GM11168 (cell line): Measurements from ENCODE around the gene CCDC61.

Experiments used
- in situ Hi-C: fragments of 300-500 bp; cut with MboI; formaldehyde crosslinking; loops from one replicate; pipeline ENCODE4 v1.12.0; 2022; ENCODE audit warnings: low sequenced_read_pairs; ENCODE audit not compliant: unreplicated experiment

The CCDC61 gene

DNA sequence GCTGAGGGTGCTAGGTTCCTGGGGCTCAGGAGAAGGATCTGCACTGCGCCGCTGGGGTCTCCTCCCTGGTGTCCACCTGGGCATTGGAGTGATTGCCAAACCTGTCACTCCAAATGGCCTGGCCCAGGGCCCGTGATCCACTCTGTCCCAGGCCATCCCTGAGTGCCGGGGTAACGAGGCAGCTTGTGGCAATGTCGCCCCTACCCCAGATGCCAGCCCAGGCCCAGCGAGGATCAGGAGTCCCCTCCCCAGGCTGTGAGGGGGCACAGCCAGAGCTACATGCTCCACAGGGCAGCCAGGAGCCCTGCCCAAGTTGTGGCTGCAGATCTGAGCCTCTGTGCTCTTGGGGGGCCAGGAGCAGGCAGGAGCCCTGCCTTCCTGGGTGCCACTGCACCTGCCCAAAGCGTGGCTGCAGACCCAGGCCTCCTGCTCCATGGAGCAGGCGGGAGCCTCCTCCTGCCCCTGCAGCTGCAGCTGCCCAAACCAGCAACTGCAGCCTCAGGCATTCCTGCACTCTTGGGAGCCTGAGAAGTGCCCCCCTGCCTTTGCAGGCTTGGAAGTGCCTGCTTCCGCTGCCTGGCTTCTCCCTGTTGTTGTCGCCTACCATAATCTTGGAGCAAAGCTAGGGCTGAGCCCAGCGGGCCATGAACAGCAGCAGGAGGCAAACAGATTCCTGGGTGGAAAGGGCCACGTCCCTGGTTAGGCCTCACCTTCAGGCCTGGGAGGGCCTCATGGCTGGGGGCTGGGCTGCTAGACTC, 40.9 kb downstream of the CCDC61 start:
- in situ Hi-C loops: no loop called here

DNA sequence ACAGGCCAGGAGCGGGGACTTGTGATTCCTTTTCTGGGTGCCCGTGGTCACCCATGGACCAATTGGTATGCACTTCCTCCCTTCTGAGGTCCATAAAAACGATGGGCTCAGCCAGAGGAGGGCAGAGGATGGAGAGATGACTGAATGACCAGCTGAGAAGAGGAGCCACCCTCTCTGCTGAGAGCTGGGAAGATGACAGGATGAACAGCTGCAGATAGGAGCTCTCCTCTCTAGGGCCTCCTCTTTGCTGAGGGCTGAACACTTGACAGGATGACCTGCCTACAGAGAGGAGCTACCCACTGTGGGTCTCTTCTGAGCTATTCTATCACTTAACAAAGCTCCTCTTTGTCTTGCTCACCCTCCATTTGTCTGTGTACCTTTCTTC, 41.5 kb downstream of the CCDC61 start:
- in situ Hi-C loops: no loop called here

DNA sequence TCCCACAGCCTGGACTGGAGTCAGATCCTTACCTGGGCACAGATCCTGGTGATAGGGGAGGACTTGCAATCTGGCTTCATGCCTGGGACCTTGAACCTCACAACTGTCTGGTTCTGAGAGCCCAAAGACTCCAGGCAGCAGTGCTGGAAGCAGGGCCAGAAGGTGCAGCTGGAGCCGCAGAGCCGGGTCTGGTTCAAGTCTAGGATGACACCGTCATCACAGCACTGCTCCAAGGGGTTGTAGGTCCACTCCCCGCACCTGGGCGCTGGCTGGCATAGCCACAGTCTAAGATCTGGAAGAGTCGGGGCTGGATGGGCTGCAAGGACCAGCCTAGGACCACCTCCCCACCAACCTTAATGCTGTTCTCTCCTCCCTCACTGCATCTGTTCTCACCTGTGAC, 44.9 kb downstream of the CCDC61 start:
- in situ Hi-C loops: no loop called here

DNA sequence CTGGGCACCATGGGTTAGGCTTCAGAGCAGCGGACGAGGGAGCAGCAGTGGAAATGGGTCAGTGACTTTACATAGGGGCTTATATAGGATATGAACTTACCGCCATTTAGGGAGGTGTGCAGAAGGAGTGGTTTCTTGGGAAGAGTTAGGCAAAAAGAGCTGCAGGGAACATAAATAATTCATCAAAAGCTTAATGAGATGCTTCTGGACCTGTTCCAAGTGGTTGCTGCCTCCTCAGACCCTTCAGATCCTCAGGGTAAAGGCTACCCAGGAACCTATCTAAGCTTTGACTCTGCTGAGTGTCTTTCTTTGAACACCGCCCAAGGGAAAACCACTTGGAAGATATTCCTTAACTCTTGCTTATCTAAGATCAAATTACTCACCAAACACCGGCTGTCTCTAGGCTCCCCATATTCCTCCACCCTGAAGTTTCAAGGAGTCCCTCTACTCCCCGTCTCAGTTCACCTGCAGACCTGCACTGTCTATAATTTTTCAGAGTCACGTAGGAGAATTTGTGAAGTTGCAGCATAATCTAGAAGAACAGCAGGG, 45.8 kb downstream of the CCDC61 start, which contains the start of gene IGFL4:
Gene IGFL4 (minus strand): TSS at position 51 of the 549 bp plus-strand sequence. CDS start 40 bp downstream, at position 11.
- in situ Hi-C loops: no loop called here

DNA sequence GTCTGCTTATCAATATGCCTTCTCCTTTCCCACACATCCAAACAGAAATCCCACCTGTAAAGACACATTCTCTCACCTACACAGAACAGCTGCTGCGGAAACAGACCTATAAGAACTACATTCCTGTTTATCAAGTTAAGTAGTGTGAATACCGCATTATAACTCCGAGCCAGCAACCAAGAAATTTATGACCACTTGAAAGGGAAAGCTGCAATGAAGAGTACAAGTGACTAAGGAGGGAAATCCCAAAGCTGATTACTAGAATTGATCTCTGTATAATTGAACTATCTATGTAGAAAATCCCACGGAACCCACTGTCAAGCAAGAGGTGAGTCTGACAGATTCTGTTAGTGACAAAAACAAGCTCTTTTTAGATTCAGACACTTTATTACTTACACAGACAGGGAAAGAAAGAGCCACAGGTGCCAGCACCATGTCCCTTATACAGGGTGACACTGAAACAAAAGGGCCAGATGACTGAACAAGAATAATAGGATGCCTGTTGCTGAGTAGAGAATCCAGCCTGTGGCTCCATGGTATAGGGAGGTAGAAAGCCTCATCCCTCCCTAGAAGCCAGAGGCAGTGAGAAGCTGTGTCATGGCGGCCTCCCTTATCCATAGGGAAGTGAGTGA, 47.1 kb downstream of the CCDC61 start:
- in situ Hi-C loops: no loop called here

DNA sequence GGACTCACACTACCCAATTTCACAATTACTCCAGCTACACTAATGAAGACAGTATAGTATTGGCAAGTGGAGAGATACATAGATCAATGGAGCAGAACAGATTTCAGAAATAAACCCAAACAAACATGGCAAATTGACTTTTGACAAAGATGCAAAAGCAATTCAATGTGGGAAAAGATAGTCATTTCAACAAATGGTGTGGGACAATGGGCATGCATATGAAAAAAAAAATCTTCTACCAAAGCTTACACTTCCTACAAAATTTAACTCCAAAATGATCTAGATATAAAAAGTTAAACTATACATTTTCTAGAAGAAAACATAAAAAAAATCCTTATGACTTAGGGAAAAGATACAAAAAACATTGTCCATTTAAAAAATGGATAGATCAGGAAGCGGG, 48.3 kb downstream of the CCDC61 start:
- in situ Hi-C loops: no loop called here

DNA sequence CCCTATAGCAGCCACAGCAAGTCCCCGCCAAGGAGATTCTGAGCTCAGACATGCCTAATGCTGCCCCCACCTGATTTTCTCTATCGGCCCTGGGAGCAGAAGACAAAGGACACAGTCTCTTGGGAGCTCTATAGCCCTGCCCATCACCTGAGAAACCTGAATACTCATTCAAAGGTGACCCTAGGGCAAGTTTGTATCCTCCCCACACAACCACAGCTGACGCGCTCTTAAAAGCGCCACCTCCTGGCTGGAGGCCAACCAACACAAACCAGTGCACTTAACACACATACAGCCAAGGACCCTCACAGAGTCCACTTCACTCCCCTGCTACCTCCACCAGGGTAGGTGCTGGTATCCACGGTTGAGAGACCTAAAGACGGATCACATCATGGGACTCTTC, 54.3 kb downstream of the CCDC61 start:
- in situ Hi-C loops: no loop called here

DNA sequence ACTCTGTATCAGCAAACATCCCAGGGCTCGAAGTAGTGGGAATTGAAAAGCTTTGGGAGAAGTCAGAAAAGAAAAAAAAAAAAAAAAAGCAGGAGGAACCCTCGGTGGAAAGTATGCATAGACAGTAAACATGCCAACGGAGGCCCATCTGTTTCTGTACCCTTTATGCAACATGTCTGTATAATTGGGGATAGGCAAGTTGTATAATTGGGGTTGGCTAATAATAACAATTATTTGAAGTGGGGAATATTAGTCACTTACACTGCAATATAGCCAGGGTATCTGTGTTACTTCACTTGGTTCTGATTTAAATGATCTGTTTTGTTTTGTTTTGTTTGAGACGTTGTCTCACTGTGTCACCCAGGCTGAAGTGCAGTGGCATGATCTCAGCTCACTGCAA, 57.6 kb downstream of the CCDC61 start:
- in situ Hi-C loops: no loop called here

DNA sequence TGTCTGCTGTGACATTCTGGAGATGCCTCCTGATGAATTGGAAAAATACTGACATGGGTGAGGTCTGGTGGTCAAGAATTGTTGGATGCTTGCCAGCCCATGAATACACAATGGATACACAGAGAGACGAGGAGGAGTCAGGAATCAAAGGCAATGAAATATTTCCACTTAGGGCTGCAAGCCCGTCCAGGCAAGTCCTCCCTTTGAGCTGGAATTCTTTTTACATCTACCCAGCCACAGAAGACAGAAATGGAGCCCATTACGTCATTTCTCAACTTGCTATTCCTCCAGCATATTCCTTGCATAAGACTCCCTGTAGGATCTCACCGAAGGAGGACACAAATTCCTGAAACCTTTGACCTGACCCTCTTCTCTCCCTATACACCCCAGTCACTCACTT, 61.3 kb downstream of the CCDC61 start:
- in situ Hi-C loops: no loop called here

DNA sequence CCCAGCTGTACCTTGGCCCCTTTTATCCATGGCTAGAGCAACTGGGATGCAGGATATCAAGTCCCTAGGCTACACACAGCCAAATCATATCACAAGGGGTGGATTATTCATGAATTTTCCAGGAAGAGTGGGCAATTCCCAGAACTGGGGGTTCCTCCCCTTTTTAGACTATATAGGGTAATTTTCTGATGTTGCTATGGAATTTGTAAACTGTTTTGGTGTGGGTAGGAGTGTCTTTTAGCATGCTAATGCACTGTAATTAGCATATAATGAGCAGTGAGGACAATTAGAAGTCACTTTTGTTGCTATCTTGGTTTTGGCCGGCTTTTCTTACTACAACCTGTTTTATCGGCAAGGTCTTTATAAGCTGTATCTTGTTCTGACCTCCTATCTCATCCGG, 63.5 kb downstream of the CCDC61 start:
- in situ Hi-C loops: no loop called here

DNA sequence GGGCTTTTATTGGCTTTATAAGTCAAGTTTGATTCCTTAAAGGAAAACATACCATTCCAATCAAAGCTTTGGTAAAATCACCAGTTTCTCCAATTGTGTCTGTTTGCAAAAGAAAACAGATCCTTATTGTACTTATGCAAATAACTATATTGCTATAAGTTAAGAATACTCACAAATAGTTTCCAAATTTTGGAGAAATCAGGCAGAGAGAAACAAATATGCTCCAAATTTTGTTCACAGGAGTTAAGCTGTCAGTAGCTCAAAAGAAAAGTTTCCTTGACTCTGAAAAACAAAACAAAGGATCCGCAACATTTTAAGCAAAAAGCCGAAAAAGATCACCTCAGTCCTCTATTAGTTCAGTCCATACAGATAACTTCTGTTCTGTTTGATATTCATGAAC, 64.7 kb downstream of the CCDC61 start:
- in situ Hi-C loops: no loop called here

DNA sequence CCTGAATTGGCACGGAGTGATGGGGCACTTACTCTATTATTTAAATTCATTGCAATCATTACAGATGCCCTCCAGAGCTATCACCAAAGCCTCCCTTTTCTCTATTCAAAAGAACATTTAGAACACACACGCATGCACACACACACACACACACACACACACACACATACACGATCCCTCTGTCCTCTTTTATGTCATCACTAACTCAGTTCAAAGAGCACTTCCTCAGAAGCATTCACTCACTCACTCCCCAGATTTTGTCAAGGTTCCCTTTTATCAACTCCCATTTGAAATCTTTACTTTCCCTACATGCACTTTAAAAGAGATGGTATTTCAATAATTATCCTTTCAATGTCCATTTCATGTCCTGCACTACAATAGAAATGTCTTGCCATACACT, 67.9 kb downstream of the CCDC61 start:
- in situ Hi-C loops: no loop called here

DNA sequence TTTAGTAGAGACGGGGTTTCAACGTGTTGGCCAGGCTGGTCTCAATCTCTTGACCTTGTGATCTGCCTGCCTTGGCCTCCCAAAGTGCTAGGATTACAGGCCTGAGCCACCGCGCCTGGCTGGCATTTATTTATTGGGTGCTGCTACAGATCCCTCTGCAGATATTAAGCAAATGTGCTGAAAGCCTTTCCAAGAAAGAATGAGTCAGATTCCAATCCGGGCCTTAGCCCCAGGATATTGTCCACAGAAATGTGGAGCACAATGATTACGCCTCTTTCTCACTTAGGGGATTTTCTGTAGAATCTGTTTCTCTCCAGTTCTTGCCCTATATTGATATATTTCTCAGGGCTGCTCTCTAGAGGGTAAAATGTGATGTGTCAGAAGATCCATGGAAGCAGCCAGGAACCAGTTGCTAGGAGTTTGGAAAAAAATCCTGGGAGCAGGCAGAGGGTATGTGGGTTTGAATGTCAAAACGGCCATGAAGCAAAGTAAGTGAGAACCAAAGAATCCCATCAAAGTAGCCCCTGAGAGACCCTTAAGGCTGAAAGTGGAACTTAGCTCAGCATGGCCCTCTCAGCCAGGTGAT, 70.3 kb downstream of the CCDC61 start:
- in situ Hi-C loops: no loop called here

DNA sequence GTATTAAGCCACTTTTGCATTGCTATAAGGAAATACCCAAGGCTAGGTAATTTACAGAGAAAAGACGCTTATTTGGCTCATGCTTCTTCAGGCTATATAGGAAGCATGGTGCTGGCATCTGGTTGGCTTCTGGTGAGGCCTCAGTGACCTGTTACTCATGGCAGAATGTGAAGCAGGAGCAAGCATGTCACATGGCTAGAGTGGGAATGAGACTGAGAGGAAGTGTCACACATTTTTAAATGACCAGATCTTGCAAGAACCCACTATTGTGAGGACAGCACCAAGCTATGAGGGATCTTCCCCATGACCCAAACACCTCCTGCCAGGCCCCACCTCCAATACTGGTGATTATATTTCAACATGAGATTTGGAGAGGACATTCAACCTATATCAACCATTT, 71.2 kb downstream of the CCDC61 start:
- in situ Hi-C loops: no loop called here

DNA sequence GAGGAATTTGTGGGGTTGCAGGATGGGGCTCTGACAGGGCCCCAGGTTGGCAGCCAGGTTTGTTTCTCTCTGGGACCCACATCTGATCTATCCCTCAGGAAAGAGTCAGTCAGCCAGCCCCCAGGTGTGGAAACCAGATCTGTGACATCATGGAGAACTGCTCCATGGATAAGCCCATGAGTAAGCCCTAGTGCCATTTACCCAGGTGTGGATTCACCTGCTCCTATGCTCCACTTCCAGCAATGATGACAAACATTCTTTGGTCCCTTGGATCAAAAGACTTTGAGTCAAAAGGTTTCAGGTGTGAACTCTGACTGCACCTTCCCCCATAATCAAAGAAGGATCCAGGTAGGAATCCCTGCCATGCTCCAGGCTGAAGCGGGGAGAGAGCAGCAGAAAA, 72.4 kb downstream of the CCDC61 start:
- in situ Hi-C loops: no loop called here
